ENCODE measurements around the gene RSF1.

Gene RSF1

GRCh38 chr11:77775936-77776335 lies 44.6 kb downstream of the RSF1 start:
- no CpG with 5 or more reads among the region's 2 CpGs for WGBS (ENCODE audit: extremely low coverage, insufficient coverage, insufficient read length)
- Histone ChIP-seq H2AFZ (ENCODE audit: insufficient read depth, low read length, poor library complexity) (no peak overlapping the region), H3K79me1 (ENCODE audit: low read length) (no peaks in the 10 kb centered on the region), H2BK120ac (ENCODE audit: insufficient read depth, low read length, poor library complexity) (no peak overlapping the region), H3K79me2 (ENCODE audit: control insufficient read depth, insufficient read depth, low read length, poor library complexity) (no peaks in the 10 kb centered on the region), H3K4me1 (ENCODE audit: control insufficient read depth in 1 of 2, insufficient read depth in 2 of 2, low read length in 2 of 2) (no peaks in the 10 kb centered on the region), H3K27me3 (ENCODE audit: insufficient read depth, low read length) (no peaks in the 10 kb centered on the region), H4K8ac (ENCODE audit: low read depth, low read length) (no peak overlapping the region), H2AK5ac (ENCODE audit: low read length) (no peak overlapping the region), H3K4ac (ENCODE audit: low read depth, low read length) (no peak overlapping the region), H2BK5ac (ENCODE audit: low read depth, low read length, poor library complexity) (no peak overlapping the region), H4K91ac (ENCODE audit: low read depth, low read length) (no peak overlapping the region), H4K12ac (ENCODE audit: low read depth, low read length) (no peak overlapping the region), H3K27ac (ENCODE audit: low read depth, low read length) (no peak overlapping the region), H3K14ac (ENCODE audit: low read length) (no peak overlapping the region), H3K9me3 (ENCODE audit: insufficient read depth, low read depth, low read length) (no peaks in the 10 kb centered on the region), H3K4me3 (ENCODE audit: low read depth, low read length) (no peak overlapping the region), H3K18ac (ENCODE audit: low read length) (no peak overlapping the region), H3K36me3 (ENCODE audit: control insufficient read depth in 1 of 2, insufficient read depth in 2 of 2, low read length in 2 of 2) (no peaks in the 10 kb centered on the region), H3K4me2 (ENCODE audit: low read length) (no peak overlapping the region), H2BK12ac (ENCODE audit: low read length) (no peak overlapping the region), H3K23ac (ENCODE audit: low read length) (no peak overlapping the region), H3K9ac (ENCODE audit: low read length) (no peak overlapping the region)
- DNase-seq: no peak

- H3K79me2 ChIP-seq (ENCODE audit: control insufficient read depth, insufficient read depth, low read length, poor library complexity): no peaks in the 10 kb centered on the region
- no peak overlapping the region for H3K27ac ChIP-seq (ENCODE audit: low read depth, low read length)
- H3K9me3 ChIP-seq (ENCODE audit: insufficient read depth, low read depth, low read length): no peaks in the 10 kb centered on the region
- H2BK5ac ChIP-seq (ENCODE audit: low read depth, low read length, poor library complexity): no peak overlapping the region
- peak in 1 of 2 donors; percentile 65 for DNase-seq
- H2AFZ ChIP-seq (ENCODE audit: insufficient read depth, low read length, poor library complexity): no peak overlapping the region
- no CpG with 5 or more reads among the region's 4 CpGs for WGBS (ENCODE audit: extremely low coverage, insufficient coverage, insufficient read length)
- H4K91ac ChIP-seq (ENCODE audit: low read depth, low read length): no peak overlapping the region
- H3K9ac ChIP-seq (ENCODE audit: low read length): no peak overlapping the region
- H3K4me2 ChIP-seq (ENCODE audit: low read length): no peak overlapping the region
- H3K4me1 ChIP-seq (ENCODE audit: control insufficient read depth in 1 of 2, insufficient read depth in 2 of 2, low read length in 2 of 2): no peaks in the 10 kb centered on the region
- no peaks in the 10 kb centered on the region for H3K36me3 ChIP-seq (ENCODE audit: control insufficient read depth in 1 of 2, insufficient read depth in 2 of 2, low read length in 2 of 2)
- H3K4me3 ChIP-seq (ENCODE audit: low read depth, low read length): no peak overlapping the region
- H3K27me3 ChIP-seq (ENCODE audit: insufficient read depth, low read length): no peaks in the 10 kb centered on the region
- no peak overlapping the region for H3K18ac ChIP-seq (ENCODE audit: low read length)
- no peak overlapping the region for H3K4ac ChIP-seq (ENCODE audit: low read depth, low read length)
- no peak overlapping the region for H3K23ac ChIP-seq (ENCODE audit: low read length)
- H4K12ac ChIP-seq (ENCODE audit: low read depth, low read length): no peak overlapping the region
- no peak overlapping the region for H3K14ac ChIP-seq (ENCODE audit: low read length)
- H4K8ac ChIP-seq (ENCODE audit: low read depth, low read length): no peak overlapping the region
- H2AK5ac ChIP-seq (ENCODE audit: low read length): no peak overlapping the region
- no peaks in the 10 kb centered on the region for H3K79me1 ChIP-seq (ENCODE audit: low read length)
- no peak overlapping the region for H2BK12ac ChIP-seq (ENCODE audit: low read length)
- no peak overlapping the region for H2BK120ac ChIP-seq (ENCODE audit: insufficient read depth, low read length, poor library complexity)
Observed at GRCh38 chr11:77771135-77771534, 49.4 kb downstream of the RSF1 start.

- no peak overlapping the region for H2BK5ac ChIP-seq (ENCODE audit: low read depth, low read length, poor library complexity)
- H2AK5ac ChIP-seq (ENCODE audit: low read length): no peak overlapping the region
- no peak overlapping the region for H3K14ac ChIP-seq (ENCODE audit: low read length)
- H4K8ac ChIP-seq (ENCODE audit: low read depth, low read length): no peak overlapping the region
- H2AFZ ChIP-seq (ENCODE audit: insufficient read depth, low read length, poor library complexity): no peak overlapping the region
- H3K9me3 ChIP-seq (ENCODE audit: insufficient read depth, low read depth, low read length): no peaks in the 10 kb centered on the region
- no peak overlapping the region for H4K12ac ChIP-seq (ENCODE audit: low read depth, low read length)
- no peak overlapping the region for H4K91ac ChIP-seq (ENCODE audit: low read depth, low read length)
- no peaks in the 10 kb centered on the region for H3K36me3 ChIP-seq (ENCODE audit: control insufficient read depth in 1 of 2, insufficient read depth in 2 of 2, low read length in 2 of 2)
- H3K79me2 ChIP-seq (ENCODE audit: control insufficient read depth, insufficient read depth, low read length, poor library complexity): no peaks in the 10 kb centered on the region
- H3K23ac ChIP-seq (ENCODE audit: low read length): no peak overlapping the region
- no peak overlapping the region for H3K18ac ChIP-seq (ENCODE audit: low read length)
- H3K27ac ChIP-seq (ENCODE audit: low read depth, low read length): no peak overlapping the region
- no peaks in the 10 kb centered on the region for H3K79me1 ChIP-seq (ENCODE audit: low read length)
- no peaks in the 10 kb centered on the region for H3K4me1 ChIP-seq (ENCODE audit: control insufficient read depth in 1 of 2, insufficient read depth in 2 of 2, low read length in 2 of 2)
- DNase-seq: peak in 1 of 2 donors; percentile 21
- H3K27me3 ChIP-seq (ENCODE audit: insufficient read depth, low read length): no peaks in the 10 kb centered on the region
- no peak overlapping the region for H3K4me3 ChIP-seq (ENCODE audit: low read depth, low read length)
- no peak overlapping the region for H3K4me2 ChIP-seq (ENCODE audit: low read length)
- no peak overlapping the region for H2BK120ac ChIP-seq (ENCODE audit: insufficient read depth, low read length, poor library complexity)
- no peak overlapping the region for H3K9ac ChIP-seq (ENCODE audit: low read length)
- no peak overlapping the region for H3K4ac ChIP-seq (ENCODE audit: low read depth, low read length)
- no peak overlapping the region for H2BK12ac ChIP-seq (ENCODE audit: low read length)
Observed at GRCh38 chr11:77770629-77771028, 49.9 kb downstream of the RSF1 start.

- H2BK120ac ChIP-seq (ENCODE audit: insufficient read depth, low read length, poor library complexity): no peak overlapping the region
- no peaks in the 10 kb centered on the region for H3K9me3 ChIP-seq (ENCODE audit: insufficient read depth, low read depth, low read length)
- no peak overlapping the region for H3K4me2 ChIP-seq (ENCODE audit: low read length)
- H2AK5ac ChIP-seq (ENCODE audit: low read length): no peak overlapping the region
- H3K14ac ChIP-seq (ENCODE audit: low read length): no peak overlapping the region
- no peak overlapping the region for H4K12ac ChIP-seq (ENCODE audit: low read depth, low read length)
- no peak overlapping the region for H3K23ac ChIP-seq (ENCODE audit: low read length)
- H3K4me3 ChIP-seq (ENCODE audit: low read depth, low read length): no peak overlapping the region
- H3K4me1 ChIP-seq (ENCODE audit: control insufficient read depth in 1 of 2, insufficient read depth in 2 of 2, low read length in 2 of 2): no peaks in the 10 kb centered on the region
- no peak overlapping the region for H3K18ac ChIP-seq (ENCODE audit: low read length)
- H2AFZ ChIP-seq (ENCODE audit: insufficient read depth, low read length, poor library complexity): no peak overlapping the region
- no peak overlapping the region for H3K27ac ChIP-seq (ENCODE audit: low read depth, low read length)
- no peak overlapping the region for H3K9ac ChIP-seq (ENCODE audit: low read length)
- H3K79me2 ChIP-seq (ENCODE audit: control insufficient read depth, insufficient read depth, low read length, poor library complexity): no peaks in the 10 kb centered on the region
- no peaks in the 10 kb centered on the region for H3K27me3 ChIP-seq (ENCODE audit: insufficient read depth, low read length)
- no peak overlapping the region for H4K8ac ChIP-seq (ENCODE audit: low read depth, low read length)
- no peaks in the 10 kb centered on the region for H3K79me1 ChIP-seq (ENCODE audit: low read length)
- H4K91ac ChIP-seq (ENCODE audit: low read depth, low read length): no peak overlapping the region
- no peak for DNase-seq
- no peak overlapping the region for H3K4ac ChIP-seq (ENCODE audit: low read depth, low read length)
- H2BK12ac ChIP-seq (ENCODE audit: low read length): no peak overlapping the region
- H2BK5ac ChIP-seq (ENCODE audit: low read depth, low read length, poor library complexity): no peak overlapping the region
- peaks cover 5 to 6% of the 10 kb centered on the region in 2 experiments for H3K36me3 ChIP-seq (ENCODE audit: control insufficient read depth in 1 of 2, insufficient read depth in 2 of 2, low read length in 2 of 2)
Observed at GRCh38 chr11:77762426-77762825, 58.1 kb downstream of the RSF1 start.

GRCh38 chr11:77761491-77761890 lies 59.0 kb downstream of the RSF1 start:
- no peaks in the 10 kb centered on the region for H3K4me1 ChIP-seq (ENCODE audit: control insufficient read depth in 1 of 2, insufficient read depth in 2 of 2, low read length in 2 of 2)
- H3K27ac ChIP-seq (ENCODE audit: low read depth, low read length): no peak overlapping the region
- no peak overlapping the region for H2BK5ac ChIP-seq (ENCODE audit: low read depth, low read length, poor library complexity)
- H3K14ac ChIP-seq (ENCODE audit: low read length): no peak overlapping the region
- H4K8ac ChIP-seq (ENCODE audit: low read depth, low read length): no peak overlapping the region
- H3K27me3 ChIP-seq (ENCODE audit: insufficient read depth, low read length): no peaks in the 10 kb centered on the region
- H3K4ac ChIP-seq (ENCODE audit: low read depth, low read length): no peak overlapping the region
- H4K12ac ChIP-seq (ENCODE audit: low read depth, low read length): no peak overlapping the region
- DNase-seq: no peak
- no peak overlapping the region for H2BK120ac ChIP-seq (ENCODE audit: insufficient read depth, low read length, poor library complexity)
- H3K79me2 ChIP-seq (ENCODE audit: control insufficient read depth, insufficient read depth, low read length, poor library complexity): no peaks in the 10 kb centered on the region
- H2AFZ ChIP-seq (ENCODE audit: insufficient read depth, low read length, poor library complexity): no peak overlapping the region
- H4K91ac ChIP-seq (ENCODE audit: low read depth, low read length): no peak overlapping the region
- H3K9ac ChIP-seq (ENCODE audit: low read length): no peak overlapping the region
- no peak overlapping the region for H3K23ac ChIP-seq (ENCODE audit: low read length)
- H3K9me3 ChIP-seq (ENCODE audit: insufficient read depth, low read depth, low read length): no peaks in the 10 kb centered on the region
- no peak overlapping the region for H3K4me3 ChIP-seq (ENCODE audit: low read depth, low read length)
- H3K79me1 ChIP-seq (ENCODE audit: low read length): no peaks in the 10 kb centered on the region
- no peak overlapping the region for H2AK5ac ChIP-seq (ENCODE audit: low read length)
- peaks cover 5 to 6% of the 10 kb centered on the region in 2 experiments for H3K36me3 ChIP-seq (ENCODE audit: control insufficient read depth in 1 of 2, insufficient read depth in 2 of 2, low read length in 2 of 2)
- no CpG with 5 or more reads among the region's 3 CpGs for WGBS (ENCODE audit: extremely low coverage, insufficient coverage, insufficient read length)
- no peak overlapping the region for H2BK12ac ChIP-seq (ENCODE audit: low read length)
- no peak overlapping the region for H3K18ac ChIP-seq (ENCODE audit: low read length)
- no peak overlapping the region for H3K4me2 ChIP-seq (ENCODE audit: low read length)
